Activated CD8-positive, alpha-beta memory T cell treated with anti-CD3 and anti-CD28 coated beads for 48 hours (primary cell): Measurements from ENCODE around the gene BBS5.

Source experiments
- DNase-seq, 3 experiments: peaks; one replicate each; pipeline ENCODE4 v3.0.0-alpha.2; 2020; ENCODE audit warnings: low read depth in 2 of 3, low spot score in 2 of 3

The BBS5 gene

DNA sequence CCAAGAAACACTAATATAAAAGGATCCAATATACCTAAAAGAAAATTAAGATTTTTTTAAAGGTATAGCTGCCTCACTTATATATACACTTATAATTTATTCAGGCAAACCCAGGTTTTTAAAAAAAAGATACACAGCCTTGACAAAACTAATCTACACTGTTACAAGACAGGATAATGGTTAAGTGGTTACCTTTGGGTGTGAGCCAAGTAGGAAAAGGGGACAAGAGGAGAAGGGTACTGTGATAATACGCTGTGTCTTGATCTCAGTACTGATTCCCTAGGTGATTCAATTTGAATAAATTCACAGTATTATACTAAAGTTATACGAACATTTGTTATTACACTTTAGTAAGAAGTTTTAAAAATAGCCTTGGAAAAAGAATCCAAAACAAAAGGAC, 60.9 kb downstream of the BBS5 start:
- DNase-seq, result no peak

- no peak for DNase-seq
These were observed 63.1 kb downstream of the BBS5 start for GRCh38 chr2:169542433-169542832.

- DNase-seq, result no peak
These were observed 67.5 kb downstream of the BBS5 start for GRCh38 chr2:169546756-169547155.
